Measurements from ENCODE around the gene DIP2A.

DNA sequence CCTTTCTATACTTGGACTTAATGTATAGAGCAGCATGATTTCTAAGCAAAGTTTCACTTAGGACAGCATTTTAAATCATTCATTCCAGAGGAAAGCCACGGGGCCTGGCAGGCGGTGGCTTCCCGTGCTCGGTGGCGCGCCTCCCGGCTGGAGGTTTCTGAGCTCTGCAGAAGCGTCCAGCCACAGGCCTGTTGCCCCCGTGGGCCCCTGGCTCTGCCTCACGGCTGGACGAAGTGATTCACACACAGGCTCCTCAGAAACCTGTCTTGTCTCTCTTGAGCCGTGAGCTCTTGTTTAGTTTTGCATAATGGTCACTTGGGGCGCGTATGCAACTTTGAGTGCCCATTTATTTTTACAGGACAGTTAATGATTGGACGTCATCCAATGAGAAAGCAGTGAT lies 22.1 kb upstream of the DIP2A start:
- TF ChIP-seq EZH2phosphoT487 (IDR thresholded peaks at IDR 0.05; ENCODE audit: borderline replicate concordance, low read length) (no peak), CTCF (IDR thresholded peaks at IDR 0.05; ENCODE audit: low read depth, low read length, poor library complexity, severe bottlenecking) (no peak)
